K562 (cell line): ENCODE measurements around the gene SGMS1. TPM values are rescaled to one million over a fixed set of nuclear protein-coding genes. Genes with fewer than 3 reads are reported as not detected.
A peak's percentile ranks its signal among the peaks of the same experiment; 100 is the strongest.

Experiments used
- BCLAF1 ChIP-seq, 2 experiments: fragments of 450-650 bp in 1 of 2; IDR thresholded peaks; 2 replicates each; pipeline ENCODE4 v1.6.1; 2011 to 2017; ENCODE audit warnings: low read depth in 2 of 2, antibody characterized with exemption in 1 of 2, borderline replicate concordance in 1 of 2, low read length in 1 of 2, mild to moderate bottlenecking in 1 of 2, mixed read lengths in 1 of 2; ENCODE audit not compliant: control insufficient read depth in 1 of 2
- CBX8 ChIP-seq: fragments of 200-600 bp; sonication (generic); IDR thresholded peaks from 2 replicates; pipeline ENCODE4 v1.6.1; 2012; ENCODE audit warnings: borderline replicate concordance, mixed run types, low read depth, mild to moderate bottlenecking, moderate library complexity, mixed read lengths, low read length, control low read depth, inconsistent platforms; ENCODE audit not compliant: poor library complexity, severe bottlenecking; ENCODE audit errors: extremely low read depth
- CSDE1 ChIP-seq, 2 experiments: fragments of 450-650 bp; IDR thresholded peaks; 2 replicates each; pipeline ENCODE4 v1.6.1; 2016; ENCODE audit warnings: mild to moderate bottlenecking in 1 of 2
- CTCFL ChIP-seq: IDR thresholded peaks from 2 replicates; pipeline ENCODE4 v1.6.1; 2011; ENCODE audit warnings: borderline replicate concordance, low read depth, mild to moderate bottlenecking, moderate library complexity, low read length; ENCODE audit not compliant: insufficient read depth, poor library complexity, severe bottlenecking
- EWSR1 ChIP-seq: fragments of 450-650 bp; IDR thresholded peaks from 2 replicates; pipeline ENCODE4 v1.6.1; 2018; ENCODE audit warnings: borderline replicate concordance, mild to moderate bottlenecking, low read depth, moderate library complexity; ENCODE audit not compliant: partially characterized antibody
- HDAC2 ChIP-seq: fragments of 450-650 bp; IDR thresholded peaks from 2 replicates; pipeline ENCODE4 v1.6.1; 2016; ENCODE audit warnings: mild to moderate bottlenecking
- NFYB ChIP-seq: IDR thresholded peaks from 2 replicates; pipeline ENCODE4 v1.6.1; 2011; ENCODE audit warnings: mild to moderate bottlenecking, moderate library complexity; ENCODE audit not compliant: insufficient read length; ENCODE audit errors: extremely low read depth
- PHF20 ChIP-seq: fragments of 450-650 bp; IDR thresholded peaks from 2 replicates; pipeline ENCODE4 v1.6.1; 2018; ENCODE audit not compliant: partially characterized antibody
- PRDM10 ChIP-seq: fragments of 450-650 bp; IDR thresholded peaks from 2 replicates; pipeline ENCODE4 v1.6.1; 2018; ENCODE audit not compliant: partially characterized antibody
- RBFOX2 ChIP-seq: fragments of 200-400 bp; formaldehyde crosslinking; IDR thresholded peaks from 2 replicates; pipeline ENCODE4 v1.6.1; 2017; ENCODE audit warnings: low read depth, mild to moderate bottlenecking, low read length, moderate library complexity
- SAP30 ChIP-seq: fragments of 200-600 bp; sonication (generic); IDR thresholded peaks from 2 replicates; pipeline ENCODE4 v1.6.1; 2012; ENCODE audit warnings: borderline replicate concordance, low read depth, mild to moderate bottlenecking, moderate library complexity, low read length, control low read depth, inconsistent platforms; ENCODE audit not compliant: insufficient read depth, poor library complexity, severe bottlenecking
- SNIP1 ChIP-seq: fragments of 450-650 bp; IDR thresholded peaks from 2 replicates; pipeline ENCODE4 v1.7.1; 2017; ENCODE audit warnings: low read depth, mild to moderate bottlenecking
- SREBF1 ChIP-seq: fragments of 150-350 bp; IDR thresholded peaks from 2 replicates; pipeline ENCODE4 v1.6.1; 2014; ENCODE audit warnings: antibody characterized with exemption, low read depth, low read length, borderline replicate concordance
- STAT5A ChIP-seq: IDR thresholded peaks from 2 replicates; pipeline ENCODE4 v1.6.1; 2012; ENCODE audit warnings: low read length, inconsistent platforms, borderline replicate concordance
- TAF7 ChIP-seq: fragments of 450-650 bp; IDR thresholded peaks from 2 replicates; pipeline ENCODE4 v1.6.1; 2016; ENCODE audit warnings: missing genetic modification characterization, missing compliant biosample characterization
- TARDBP ChIP-seq: fragments of 450-650 bp; IDR thresholded peaks from 2 replicates; pipeline ENCODE4 v1.6.1; 2016
- ZNF133 ChIP-seq: fragments of 250-450 bp; sonication (Bioruptor Pico); IDR thresholded peaks from 2 replicates; pipeline ENCODE4 v1.4.0; 2020; ENCODE audit warnings: mild to moderate bottlenecking
- ZNF431 ChIP-seq: sonication (generic); formaldehyde crosslinking; IDR thresholded peaks from 2 replicates; pipeline ENCODE4 v1.8.0; 2022; ENCODE audit warnings: mild to moderate bottlenecking, missing genetic modification reagents
- polyA plus RNA-seq, 8 experiments: library from polyadenylated mRNA; depleted of rRNA in 4 of 8; stranded (reverse) in 5 of 8; unstranded in 3 of 8; fragments of >200 nt; fragmentation: Nextera tagmentation in 2 of 8; fragmentation: Illumina TruSeq in 1 of 8; extraction: Ambion mirVana in 2 of 8; extraction: Trizol in 1 of 8; gene quantifications; 2 replicates each; pipeline versions ENCODE4 v1.2.1 to v1.2.3, GENCODE V29; 2011 to 2014; ENCODE audit warnings: inconsistent platforms in 1 of 8, missing spikeins in 1 of 8
- total RNA-seq, 7 experiments: library from RNA; depleted of rRNA in 6 of 7; stranded (reverse); fragments of >200 nt in 6 of 7; fragmentation: Illumina TruSeq in 2 of 7; extraction: Trizol in 2 of 7; gene quantifications; 2 replicates each; pipeline versions ENCODE4 v1.2.1 to v1.2.3, GENCODE V29; 2011 to 2021; ENCODE audit warnings: low replicate concordance in 1 of 7

Gene SGMS1
- total and polyA plus RNA-seq, 9 of the 15 experiments (the other 6 are each of a cell fraction or from before 2014, with no cell fraction given) = 22.6 to 232 (median 82.2) TPM

- TF ChIP-seq TARDBP (no peak), EWSR1 (no peak), SAP30 (peak; percentile 62), CBX8 (no peak), ZNF133 (CRISPR knock-in tag) (no peak), RBFOX2 (peak; percentile 69), STAT5A (no peak), ZNF431 (CRISPR knock-in tag) (peak; percentile 20; the same call in 1 of the 2 replicates), CSDE1 (IDR thresholded peaks at IDR 0.05) (no peak), PHF20 (peak; percentile 39), BCLAF1 (IDR thresholded peaks at IDR 0.05; ENCODE audit: borderline replicate concordance in 1 of 2, control insufficient read depth in 1 of 2, low read depth in 2 of 2, low read length in 1 of 2) (no peak), SREBF1 (no peak), NFYB (no peak), HDAC2 (0 out of 2 replicates have a peak, but pooled peaks have one; percentile 58), TAF7 (no peak), SNIP1 (no peak), CTCFL (no peak), PRDM10 (peak; percentile 48)
Observed at GRCh38 chr10:50623663-50624412, at the start of gene SGMS1 (continued).
